Stimulated activated memory B cell treated with anti-CD40 and anti-IgM and Interleukin-4, amounts not matched to agents 10 μg/mL and 1 μg/mL and 100 μg/mL, for 72 hours (primary cell): ENCODE measurements around the gene SVOPL.

Experiments used
- ATAC-seq: fragments of 150-1000 bp; cut with Tn5 transposase; 2 replicates; pipeline ENCODE4 v1.10.0; 2021
- H3K27ac Mint-ChIP-seq: one replicate; pipeline ENCODE4 v1.8.0; 2022; ENCODE audit warnings: mild to moderate bottlenecking, mixed read lengths
- H3K27me3 Mint-ChIP-seq: one replicate; pipeline ENCODE4 v1.8.0; 2022; ENCODE audit warnings: mixed read lengths
- H3K36me3 Mint-ChIP-seq: one replicate; pipeline ENCODE4 v1.8.0; 2022; ENCODE audit warnings: mixed read lengths
- H3K4me1 Mint-ChIP-seq: one replicate; pipeline ENCODE4 v1.8.0; 2022; ENCODE audit warnings: mixed read lengths
- H3K4me3 Mint-ChIP-seq: one replicate; pipeline ENCODE4 v1.8.0; 2022; ENCODE audit warnings: mild to moderate bottlenecking, moderate library complexity, mixed read lengths
- H3K9me3 Mint-ChIP-seq: one replicate; pipeline ENCODE4 v1.8.0; 2022; ENCODE audit warnings: mixed read lengths

SVOPL gene

GRCh38 chr7:138657854-138658386, 43.2 kb downstream of the SVOPL start:
- Mint-ChIP-seq H3K9me3 (no peaks in the 10 kb centered on the region), H3K27ac (no peak overlapping the region), H3K4me3 (no peak overlapping the region)

DNA sequence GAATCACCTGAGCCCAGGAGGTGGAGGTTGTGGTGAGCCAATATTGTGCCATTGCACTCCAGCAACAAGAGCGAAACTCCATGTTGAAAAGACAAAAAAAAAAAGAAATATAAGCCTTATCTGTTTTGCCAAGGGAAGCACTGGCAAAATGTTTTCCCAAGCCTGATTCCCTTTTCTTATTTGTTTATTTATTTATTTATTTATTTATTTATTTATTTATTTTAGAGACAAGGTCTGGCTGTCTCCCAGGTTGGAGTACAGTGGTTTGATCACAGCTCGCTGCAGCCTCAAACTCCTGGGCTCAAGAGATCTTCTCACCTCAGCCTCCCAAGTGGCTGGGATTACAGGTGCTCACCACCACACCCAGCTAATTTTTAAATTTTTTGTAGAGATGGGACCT, 44.2 kb downstream of the SVOPL start:
- Mint-ChIP-seq H3K9me3 (no peaks in the 10 kb centered on the region), H3K27ac (no peak overlapping the region), H3K4me3 (no peak overlapping the region), H3K4me1 (no peaks in the 10 kb centered on the region), H3K36me3 (no peaks in the 10 kb centered on the region), H3K27me3 (peaks cover 8% of the 10 kb centered on the region)
- ATAC-seq, result no peak

More at GRCh38 chr7:138657854-138658386, 43.2 kb downstream of the SVOPL start:
- Mint-ChIP-seq H3K4me1 (no peaks in the 10 kb centered on the region), H3K36me3 (no peaks in the 10 kb centered on the region), H3K27me3 (peaks cover 15% of the 10 kb centered on the region)
- no peak for ATAC-seq

DNA sequence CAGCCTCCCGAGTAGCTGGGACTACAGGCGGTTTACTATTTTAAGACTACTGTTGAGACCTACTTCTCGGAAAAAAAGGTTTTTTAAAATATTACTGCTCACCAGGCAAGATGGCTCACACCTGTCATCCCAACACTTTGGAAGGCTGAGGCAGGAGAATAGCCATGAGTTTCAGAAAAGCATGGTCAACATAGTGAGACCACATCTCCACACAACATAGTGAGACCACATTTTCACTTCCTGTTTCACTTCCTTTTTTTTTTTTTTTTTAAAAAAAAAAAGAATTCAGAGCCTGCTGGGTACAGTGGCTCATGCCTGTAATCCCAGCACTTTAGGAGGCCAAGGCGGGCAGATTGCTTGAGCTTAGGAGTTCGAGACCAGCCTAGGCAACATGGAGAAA, 46.5 kb downstream of the SVOPL start:
- Mint-ChIP-seq H3K4me1 (no peaks in the 10 kb centered on the region), H3K27ac (no peak overlapping the region), H3K9me3 (no peaks in the 10 kb centered on the region), H3K4me3 (no peak overlapping the region), H3K36me3 (no peaks in the 10 kb centered on the region), H3K27me3 (no peaks in the 10 kb centered on the region)
- no peak for ATAC-seq

- Mint-ChIP-seq H3K27me3 (no peaks in the 10 kb centered on the region), H3K4me1 (no peaks in the 10 kb centered on the region), H3K36me3 (no peaks in the 10 kb centered on the region), H3K9me3 (peaks cover 3% of the 10 kb centered on the region), H3K27ac (no peak overlapping the region), H3K4me3 (no peak overlapping the region)
- ATAC-seq, result no peak
These were observed 51.7 kb downstream of the SVOPL start for GRCh38 chr7:138649506-138649905.

DNA sequence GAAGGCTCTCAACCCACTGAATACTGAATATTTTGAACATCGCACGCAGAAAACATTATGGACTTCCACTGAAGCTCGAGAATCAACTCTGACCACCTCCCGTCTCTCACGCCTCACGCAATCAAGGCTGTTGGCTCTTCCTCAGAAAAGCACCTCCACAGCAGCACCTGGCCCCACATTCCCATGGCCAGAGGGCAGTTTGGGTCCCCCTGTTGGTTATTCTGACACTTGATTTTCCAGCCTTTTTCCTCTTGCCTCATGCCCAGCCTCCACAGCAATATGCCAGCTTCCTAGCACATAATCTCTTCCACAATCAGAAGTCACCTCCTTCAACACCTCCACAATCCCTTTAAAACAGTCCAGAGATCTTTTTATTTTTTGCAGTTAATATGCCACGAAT, 55.9 kb downstream of the SVOPL start:
- ATAC-seq, result no peak
- Mint-ChIP-seq H3K4me3 (no peak overlapping the region), H3K4me1 (no peaks in the 10 kb centered on the region), H3K27me3 (no peaks in the 10 kb centered on the region), H3K36me3 (no peaks in the 10 kb centered on the region), H3K27ac (no peak overlapping the region), H3K9me3 (peaks cover 3% of the 10 kb centered on the region)

GRCh38 chr7:138632826-138633602, 68.1 kb downstream of the SVOPL start:
- Mint-ChIP-seq H3K4me1 (no peaks in the 10 kb centered on the region), H3K36me3 (no peaks in the 10 kb centered on the region), H3K4me3 (no peak overlapping the region), H3K27ac (no peak overlapping the region), H3K9me3 (no peaks in the 10 kb centered on the region), H3K27me3 (peaks cover 32% of the 10 kb centered on the region)
- ATAC-seq, result no peak

GRCh38 chr7:138632384-138632783, 68.8 kb downstream of the SVOPL start:
- H3K4me3 Mint-ChIP-seq, result no peak overlapping the region
- no peaks in the 10 kb centered on the region for H3K4me1 Mint-ChIP-seq
- no peaks in the 10 kb centered on the region for H3K36me3 Mint-ChIP-seq
- H3K9me3 Mint-ChIP-seq, result no peaks in the 10 kb centered on the region
- ATAC-seq, result no peak
- H3K27me3 Mint-ChIP-seq, result peaks cover 36% of the 10 kb centered on the region
- H3K27ac Mint-ChIP-seq, result no peak overlapping the region

- Mint-ChIP-seq H3K27ac (no peak overlapping the region), H3K36me3 (no peaks in the 10 kb centered on the region), H3K27me3 (peaks cover 36% of the 10 kb centered on the region), H3K9me3 (no peaks in the 10 kb centered on the region), H3K4me1 (no peaks in the 10 kb centered on the region), H3K4me3 (no peak overlapping the region)
- no peak for ATAC-seq
These were observed 71.0 kb downstream of the SVOPL start for GRCh38 chr7:138630059-138630610.

- no peak for ATAC-seq
- Mint-ChIP-seq H3K27me3 (peaks cover 31% of the 10 kb centered on the region), H3K4me3 (no peak overlapping the region), H3K9me3 (no peaks in the 10 kb centered on the region), H3K36me3 (no peaks in the 10 kb centered on the region), H3K27ac (no peak overlapping the region), H3K4me1 (no peaks in the 10 kb centered on the region)
These were observed 73.8 kb downstream of the SVOPL start for GRCh38 chr7:138627361-138627760.

DNA sequence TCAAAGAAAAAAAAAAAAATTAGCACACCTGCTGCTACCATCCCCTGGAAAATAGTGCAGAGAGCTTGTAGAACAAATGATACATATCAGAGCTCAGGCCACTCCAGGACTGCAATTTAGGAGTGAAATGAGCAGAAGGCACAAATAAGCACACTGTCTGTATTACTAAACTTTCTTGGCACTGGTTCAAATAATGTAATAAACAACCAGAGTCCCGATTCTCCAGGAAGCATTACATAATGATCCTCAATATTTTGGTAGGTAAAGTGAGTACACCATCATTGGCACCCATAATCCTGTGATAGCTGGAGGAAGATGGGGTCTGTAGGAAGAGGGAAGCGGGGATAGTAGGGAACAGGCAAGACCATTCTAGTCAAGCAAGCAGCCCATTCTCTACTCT, 74.3 kb downstream of the SVOPL start:
- Mint-ChIP-seq H3K27ac (no peak overlapping the region), H3K9me3 (no peaks in the 10 kb centered on the region), H3K36me3 (no peaks in the 10 kb centered on the region), H3K4me1 (no peaks in the 10 kb centered on the region), H3K4me3 (no peak overlapping the region), H3K27me3 (peaks cover 26% of the 10 kb centered on the region)
- no peak for ATAC-seq

- H3K4me3 Mint-ChIP-seq, result no peak overlapping the region
These were observed 75.3 kb downstream of the SVOPL start for GRCh38 chr7:138625849-138626230.

GRCh38 chr7:138625084-138625848, 75.9 kb downstream of the SVOPL start:
- Mint-ChIP-seq H3K36me3 (no peaks in the 10 kb centered on the region), H3K4me3 (no peak overlapping the region), H3K27ac (no peak overlapping the region), H3K27me3 (peaks cover 19% of the 10 kb centered on the region), H3K9me3 (no peaks in the 10 kb centered on the region), H3K4me1 (no peaks in the 10 kb centered on the region)
- ATAC-seq, result no peak

More at GRCh38 chr7:138625849-138626230, 75.3 kb downstream of the SVOPL start:
- Mint-ChIP-seq H3K4me1 (no peaks in the 10 kb centered on the region), H3K27me3 (peaks cover 20% of the 10 kb centered on the region), H3K27ac (no peak overlapping the region), H3K36me3 (no peaks in the 10 kb centered on the region), H3K9me3 (no peaks in the 10 kb centered on the region)
- no peak for ATAC-seq

GRCh38 chr7:138622841-138623240, 78.3 kb downstream of the SVOPL start:
- Mint-ChIP-seq H3K4me3 (no peak overlapping the region), H3K36me3 (no peaks in the 10 kb centered on the region), H3K27me3 (peaks cover 11% of the 10 kb centered on the region), H3K9me3 (no peaks in the 10 kb centered on the region), H3K27ac (no peak overlapping the region), H3K4me1 (peaks cover 6% of the 10 kb centered on the region)
- ATAC-seq, result no peak

- Mint-ChIP-seq H3K36me3 (no peaks in the 10 kb centered on the region), H3K9me3 (no peaks in the 10 kb centered on the region), H3K4me3 (no peak overlapping the region), H3K4me1 (peaks cover 6% of the 10 kb centered on the region), H3K27ac (no peak overlapping the region), H3K27me3 (peaks cover 9% of the 10 kb centered on the region)
- ATAC-seq, result no peak
These were observed 82.2 kb downstream of the SVOPL start for GRCh38 chr7:138618933-138619332.

GRCh38 chr7:138618506-138618905, 82.7 kb downstream of the SVOPL start:
- ATAC-seq, result no peak
- no peaks in the 10 kb centered on the region for H3K9me3 Mint-ChIP-seq
- H3K27ac Mint-ChIP-seq, result no peak overlapping the region
- H3K4me1 Mint-ChIP-seq, result peaks cover 6% of the 10 kb centered on the region
- peaks cover 9% of the 10 kb centered on the region for H3K27me3 Mint-ChIP-seq
- no peaks in the 10 kb centered on the region for H3K36me3 Mint-ChIP-seq
- no peak overlapping the region for H3K4me3 Mint-ChIP-seq
